K562 (cell line): ENCODE results near the gene ACAP3. TPM values are rescaled to one million over a fixed set of nuclear protein-coding genes. Genes with fewer than 3 reads are reported as not detected.

ENCODE experiments used
- ATAC-seq: fragments of 200-7000 bp; cut with Tn5 transposase; 3 replicates; pipeline ENCODE4 v1.9.1; 2020; ENCODE audit warnings: moderate library complexity
- BruUV-seq: library from RNA; stranded (reverse); fragments of 400-500 nt; replicated peaks from 2 replicates; lab custom pipeline; 2021; lab: Mats Ljungman, UMichigan
- CTCF ChIA-PET: fragments of 300-600 bp; formaldehyde crosslinking; extraction: SDS; loops from one replicate; lab custom pipeline; 2021; ENCODE audit warnings: low intra/inter-chr PET ratio; lab: Yijun Ruan, JAX
- POLR2A ChIA-PET: fragments of 300-600, 350-650 bp; sonication (Branson Sonifier 250); formaldehyde crosslinking; extraction: SDS; loops from one replicate; lab custom pipeline; 2021; ENCODE audit warnings: antibody characterized with exemption, inconsistent platforms; lab: Yijun Ruan, JAX
- DNase-seq, 4 experiments: peaks; one replicate each; pipeline versions ENCODE4 v3.0.0 to v3.0.0-alpha.2; 2011 to 2018; ENCODE audit warnings: low spot score in 3 of 4, mixed read lengths in 3 of 4; ENCODE audit errors: extremely low read depth in 1 of 4
- FAIRE-seq: peaks from 2 replicates; lab custom pipeline; 2011; peaks lifted over from hg19 to GRCh38; lab: Jason Lieb, UNC
- H2AFZ ChIP-seq: 2 replicates; pipeline ENCODE4 v1.6.0; 2011; ENCODE audit warnings: low read depth, low read length, control low read depth, inconsistent platforms
- H3K27ac ChIP-seq: fragments of 200-600 bp; 3 replicates; pipeline ENCODE4 v1.8.0; 2011; ENCODE audit warnings: low read depth, mild to moderate bottlenecking, control low read depth, inconsistent platforms, low read length, moderate library complexity, mixed read lengths; ENCODE audit errors: extremely low read depth
- H3K27me3 ChIP-seq, 2 experiments: fragments of 300-600 bp in 1 of 2; 2 replicates in 1 of 2; 3 replicates in 1 of 2; pipeline versions ENCODE4 v1.6.0 to v1.8.0; 2011; ENCODE audit warnings: inconsistent platforms in 2 of 2, low read length in 2 of 2, mild to moderate bottlenecking in 1 of 2, mixed read lengths in 1 of 2, moderate library complexity in 1 of 2; ENCODE audit not compliant: control insufficient read depth in 2 of 2, insufficient read depth in 2 of 2
- H3K36me3 ChIP-seq: fragments of 300-600 bp; 3 replicates; pipeline ENCODE4 v1.8.0; 2011; ENCODE audit warnings: mild to moderate bottlenecking, low read length, inconsistent platforms; ENCODE audit not compliant: control insufficient read depth, insufficient read depth
- H3K4me1 ChIP-seq, 2 experiments: fragments of 200-600 bp in 1 of 2; replicated peaks in 1 of 2; 2 replicates in 1 of 2; 3 replicates in 1 of 2; pipeline versions ENCODE4 v1.5.1 to v1.8.0; 2011; ENCODE audit warnings: inconsistent platforms in 2 of 2, low read length in 2 of 2, mild to moderate bottlenecking in 1 of 2, mixed read lengths in 1 of 2, moderate library complexity in 1 of 2; ENCODE audit not compliant: control insufficient read depth in 2 of 2, insufficient read depth in 2 of 2
- H3K4me2 ChIP-seq: 2 replicates; pipeline ENCODE4 v1.6.1; 2011; ENCODE audit warnings: low read length, control low read depth, inconsistent platforms, mixed read lengths; ENCODE audit not compliant: insufficient read depth
- H3K4me3 ChIP-seq: fragments of 200-600 bp; sonication (generic), shearing (Covaris generic); 2 replicates; pipeline ENCODE4 v1.5.1; 2016; ENCODE audit warnings: control low read depth, inconsistent platforms
- H3K79me2 ChIP-seq: fragments of 200-600 bp; 3 replicates; pipeline ENCODE4 v1.8.0; 2011; ENCODE audit warnings: low read length, inconsistent platforms; ENCODE audit not compliant: control insufficient read depth, insufficient read depth
- H3K9ac ChIP-seq, 2 experiments: 2 replicates each; pipeline versions ENCODE4 v1.6.0 to v1.6.1; 2011; ENCODE audit warnings: low read depth in 2 of 2, low read length in 2 of 2, control low read depth in 1 of 2, inconsistent platforms in 1 of 2, mild to moderate bottlenecking in 1 of 2, mixed read lengths in 1 of 2; ENCODE audit not compliant: insufficient read depth in 1 of 2
- H3K9me1 ChIP-seq: one replicate; pipeline ENCODE4 v1.6.0; 2011; ENCODE audit warnings: inconsistent platforms, mild to moderate bottlenecking, low read length, moderate library complexity; ENCODE audit not compliant: control insufficient read depth, insufficient read depth
- H3K9me3 ChIP-seq: replicated peaks from 2 replicates; pipeline ENCODE4 v1.5.1; 2011; ENCODE audit warnings: low read depth, low read length, inconsistent platforms; ENCODE audit not compliant: control insufficient read depth, insufficient read depth
- H4K20me1 ChIP-seq: replicated peaks from 2 replicates; pipeline ENCODE4 v1.6.1; 2011; ENCODE audit warnings: low read length, inconsistent platforms, mixed read lengths; ENCODE audit not compliant: control insufficient read depth, insufficient read depth
- ERF ChIP-seq: fragments of 450-650 bp; formaldehyde crosslinking; IDR thresholded peaks from 2 replicates; pipeline ENCODE4 v1.4.0; 2020; ENCODE audit warnings: mild to moderate bottlenecking, mixed read lengths
- FUS ChIP-seq: fragments of 200-400 bp; formaldehyde crosslinking; optimal IDR thresholded peaks from 2 replicates; pipeline ENCODE3; 2017; ENCODE audit warnings: low read depth, low read length
- HNRNPL ChIP-seq: fragments of 200-400 bp; formaldehyde crosslinking; IDR thresholded peaks from 2 replicates; pipeline ENCODE4 v1.6.1; 2017; ENCODE audit warnings: low read depth, mild to moderate bottlenecking, low read length
- REST ChIP-seq, 2 experiments: fragments of 450-650 bp; formaldehyde crosslinking in 1 of 2; IDR thresholded peaks; 2 replicates each; pipeline versions ENCODE4 v1.4.0 to v1.6.1; 2014 to 2020; ENCODE audit warnings: mild to moderate bottlenecking in 2 of 2, borderline replicate concordance in 1 of 2, low read depth in 1 of 2
- WGBS: fragments of 100-300 bp; shearing (Covaris generic); methylation state at CpG from one replicate; pipeline ENCODE4 v1.1.6; 2016; ENCODE audit warnings: low coverage, mixed read lengths; ENCODE audit not compliant: insufficient coverage; ENCODE audit errors: missing lambda C conversion rate; 5-methylcytosine and 5-hydroxymethylcytosine counted together
- in situ Hi-C: fragments of 300-500 bp; cut with MboI; formaldehyde crosslinking; loops from 4 replicates; pipeline ENCODE4 v1.15.0; 2018; ENCODE audit warnings: inconsistent platforms, mixed read lengths
- intact Hi-C: fragments of 100-400 bp; cut with micrococcal nuclease; formaldehyde crosslinking; loops from 2 replicates; pipeline ENCODE4 v1.14.2; 2022
- polyA plus RNA-seq, 8 experiments: library from polyadenylated mRNA; depleted of rRNA in 4 of 8; stranded (reverse) in 5 of 8; unstranded in 3 of 8; fragments of >200 nt; fragmentation: Nextera tagmentation in 2 of 8; fragmentation: Illumina TruSeq in 1 of 8; extraction: Ambion mirVana in 2 of 8; extraction: Trizol in 1 of 8; gene quantifications; 2 replicates each; pipeline versions ENCODE4 v1.2.1 to v1.2.3, GENCODE V29; 2011 to 2014; ENCODE audit warnings: inconsistent platforms in 1 of 8, missing spikeins in 1 of 8
- total RNA-seq, 7 experiments: library from RNA; depleted of rRNA in 6 of 7; stranded (reverse); fragments of >200 nt in 6 of 7; fragmentation: Illumina TruSeq in 2 of 7; extraction: Trizol in 2 of 7; gene quantifications; 2 replicates each; pipeline versions ENCODE4 v1.2.1 to v1.2.3, GENCODE V29; 2011 to 2021; ENCODE audit warnings: low replicate concordance in 1 of 7
- TF ChIP-seq, protein P1 (sequence below): sonication (generic); formaldehyde crosslinking; IDR thresholded peaks from 2 replicates; pipeline ENCODE4 v1.8.1; 2023; ENCODE audit warnings: mild to moderate bottlenecking, missing genetic modification reagents
- TF ChIP-seq, protein P2 (sequence below): fragments of 450-650 bp; IDR thresholded peaks from 2 replicates; pipeline ENCODE4 v1.6.1; 2016; ENCODE audit warnings: mild to moderate bottlenecking

Gene ACAP3
- total and polyA plus RNA-seq, 9 of the 15 experiments (the other 6 are each of a cell fraction or from before 2014, with no cell fraction given): 0.01 to 49.0 (median 12.0) TPM

DNA sequence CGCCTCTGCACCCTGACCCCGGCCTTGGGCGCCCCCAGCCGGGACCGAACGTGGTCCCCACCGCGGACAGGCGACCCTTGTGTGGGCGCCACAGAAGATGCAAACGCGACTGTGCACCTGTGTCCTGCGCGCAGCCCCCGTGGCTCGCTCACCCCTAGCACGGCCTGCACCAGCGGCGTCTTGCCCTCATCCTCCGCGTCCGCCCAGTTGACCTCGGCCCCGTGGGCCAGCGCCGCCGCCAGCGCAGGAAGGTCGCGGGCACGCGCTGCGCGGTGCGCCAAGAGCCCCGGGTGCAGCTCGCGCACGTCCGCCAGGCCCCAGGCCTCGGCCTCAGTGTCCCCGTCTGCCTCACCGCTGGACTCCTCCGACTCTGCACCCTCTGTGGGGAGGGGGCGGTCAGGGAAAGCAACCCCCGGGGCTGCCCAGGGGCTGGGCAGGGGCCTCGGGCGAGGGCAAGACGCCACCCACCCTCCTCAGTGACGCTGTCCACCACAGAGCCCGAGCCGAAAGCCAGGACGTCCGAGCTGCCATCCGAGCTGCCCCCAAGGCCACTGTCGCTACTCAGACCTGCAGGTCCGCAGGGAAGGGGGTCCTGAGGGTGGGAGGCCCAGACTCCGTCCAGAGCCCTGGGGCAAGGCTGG lies 13.4 kb downstream of the ACAP3 start:
- 71% methylated on average over 37 of the region's 58 CpGs for WGBS
- ATAC-seq (no peak), FAIRE-seq (no peak)
- intact Hi-C loops: loop anchor here (10.0 kb wide), 1 partner anchor 310 kb away; the partner anchor contains the start of gene PERM1
- Histone ChIP-seq H3K4me2 (peak overlapping the region; percentile 81; the same call in 1 of the 2 replicates), H3K4me3 (peak overlapping the region; percentile 51; the same call in 1 of the 2 replicates), H3K4me1 (peaks cover 5 to 79% of the 10 kb centered on the region in 2 experiments; a peak in 3 of 5 replicates), H3K27me3 (peaks cover 0 to 3% of the 10 kb centered on the region in 2 experiments; a peak in 1 of 5 replicates), H4K20me1 (peaks cover 19% of the 10 kb centered on the region; the same call in 1 of the 2 replicates), H2AFZ (peak overlapping the region; percentile 67; the same call in 1 of the 2 replicates), H3K79me2 (no peaks in the 10 kb centered on the region), H3K27ac (no peak overlapping the region), H3K9ac (peak overlapping the region in 1 of 2 experiments; percentile 84; a peak in 2 of 4 replicates), H3K36me3 (peaks cover 17% of the 10 kb centered on the region; the same call in 1 of the 3 replicates)
- in situ Hi-C loops: no loop called here
- BruUV-seq: no TSS peak
- POLR2A ChIA-PET: interaction anchor here (1.2 kb wide), 1 partner anchor 11 kb away, joined by 3 read pairs; no protein-coding TSS in a partner anchor
- CTCF ChIA-PET: no interaction called here
- TF ChIP-seq, protein P1, sequence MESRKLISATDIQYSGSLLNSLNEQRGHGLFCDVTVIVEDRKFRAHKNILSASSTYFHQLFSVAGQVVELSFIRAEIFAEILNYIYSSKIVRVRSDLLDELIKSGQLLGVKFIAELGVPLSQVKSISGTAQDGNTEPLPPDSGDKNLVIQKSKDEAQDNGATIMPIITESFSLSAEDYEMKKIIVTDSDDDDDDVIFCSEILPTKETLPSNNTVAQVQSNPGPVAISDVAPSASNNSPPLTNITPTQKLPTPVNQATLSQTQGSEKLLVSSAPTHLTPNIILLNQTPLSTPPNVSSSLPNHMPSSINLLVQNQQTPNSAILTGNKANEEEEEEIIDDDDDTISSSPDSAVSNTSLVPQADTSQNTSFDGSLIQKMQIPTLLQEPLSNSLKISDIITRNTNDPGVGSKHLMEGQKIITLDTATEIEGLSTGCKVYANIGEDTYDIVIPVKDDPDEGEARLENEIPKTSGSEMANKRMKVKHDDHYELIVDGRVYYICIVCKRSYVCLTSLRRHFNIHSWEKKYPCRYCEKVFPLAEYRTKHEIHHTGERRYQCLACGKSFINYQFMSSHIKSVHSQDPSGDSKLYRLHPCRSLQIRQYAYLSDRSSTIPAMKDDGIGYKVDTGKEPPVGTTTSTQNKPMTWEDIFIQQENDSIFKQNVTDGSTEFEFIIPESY (CRISPR knock-in tag): peak; percentile 82; the same call in 1 of the 2 replicates
- TF ChIP-seq FUS: peak; percentile 45
- TF ChIP-seq REST (IDR thresholded peaks at IDR 0.05; ENCODE audit: borderline replicate concordance): no peak
- TF ChIP-seq REST (CRISPR knock-in tag; IDR thresholded peaks at IDR 0.05; ENCODE audit: low read depth): 0 out of 2 replicates have a peak, but pooled peaks have one; percentile 47
- TF ChIP-seq, protein P2, sequence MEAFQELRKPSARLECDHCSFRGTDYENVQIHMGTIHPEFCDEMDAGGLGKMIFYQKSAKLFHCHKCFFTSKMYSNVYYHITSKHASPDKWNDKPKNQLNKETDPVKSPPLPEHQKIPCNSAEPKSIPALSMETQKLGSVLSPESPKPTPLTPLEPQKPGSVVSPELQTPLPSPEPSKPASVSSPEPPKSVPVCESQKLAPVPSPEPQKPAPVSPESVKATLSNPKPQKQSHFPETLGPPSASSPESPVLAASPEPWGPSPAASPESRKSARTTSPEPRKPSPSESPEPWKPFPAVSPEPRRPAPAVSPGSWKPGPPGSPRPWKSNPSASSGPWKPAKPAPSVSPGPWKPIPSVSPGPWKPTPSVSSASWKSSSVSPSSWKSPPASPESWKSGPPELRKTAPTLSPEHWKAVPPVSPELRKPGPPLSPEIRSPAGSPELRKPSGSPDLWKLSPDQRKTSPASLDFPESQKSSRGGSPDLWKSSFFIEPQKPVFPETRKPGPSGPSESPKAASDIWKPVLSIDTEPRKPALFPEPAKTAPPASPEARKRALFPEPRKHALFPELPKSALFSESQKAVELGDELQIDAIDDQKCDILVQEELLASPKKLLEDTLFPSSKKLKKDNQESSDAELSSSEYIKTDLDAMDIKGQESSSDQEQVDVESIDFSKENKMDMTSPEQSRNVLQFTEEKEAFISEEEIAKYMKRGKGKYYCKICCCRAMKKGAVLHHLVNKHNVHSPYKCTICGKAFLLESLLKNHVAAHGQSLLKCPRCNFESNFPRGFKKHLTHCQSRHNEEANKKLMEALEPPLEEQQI: no peak
- TF ChIP-seq ERF (CRISPR knock-in tag): peak; percentile 20; the same call in 1 of the 2 replicates
- peak; percentile 52; the same call in 1 of the 2 replicates for TF ChIP-seq HNRNPL
- TF ChIP-seq, all 486 proteins: peak for 5
- H3K9me3 ChIP-seq: no peaks in the 10 kb centered on the region
- DNase-seq: no peak
- peaks cover 12% of the 10 kb centered on the region for H3K9me1 ChIP-seq
